BJ (cell line): ENCODE results near the gene SMAD6. TPM values are rescaled to one million over a fixed set of nuclear protein-coding genes. Genes with fewer than 3 reads are reported as not detected.

ENCODE experiments used
- CTCF ChIA-PET: fragments of 350-600 bp; formaldehyde crosslinking; extraction: SDS; loops from one replicate; lab custom pipeline; 2021; ENCODE audit warnings: antibody characterized with exemption, inconsistent platforms; lab: Yijun Ruan, JAX
- POLR2A ChIA-PET: fragments of 300-600 bp; sonication (Branson Sonifier 250); formaldehyde crosslinking; extraction: SDS; loops from one replicate; lab custom pipeline; 2021; ENCODE audit warnings: antibody characterized with exemption; lab: Charles Lee
- DNase-seq: peaks from one replicate; pipeline ENCODE4 v3.0.0-alpha.2; 2011; ENCODE audit warnings: low read depth
- H3K27me3 ChIP-seq: 2 replicates; pipeline ENCODE4 v1.6.0; 2011; ENCODE audit warnings: low read length; ENCODE audit not compliant: control insufficient read depth, insufficient read depth
- H3K36me3 ChIP-seq: 2 replicates; pipeline ENCODE4 v1.5.1; 2011; ENCODE audit warnings: low read length; ENCODE audit not compliant: control insufficient read depth, insufficient read depth
- H3K4me3 ChIP-seq: 2 replicates; pipeline ENCODE4 v1.5.1; 2011; ENCODE audit warnings: low read depth, mild to moderate bottlenecking, control low read depth, low read length
- CTCF ChIP-seq: IDR thresholded peaks from 2 replicates; pipeline ENCODE4 v1.5.1; 2011; ENCODE audit warnings: low read depth, mild to moderate bottlenecking, control low read depth, inconsistent platforms, low read length, moderate library complexity; ENCODE audit not compliant: insufficient read depth
- polyA plus RNA-seq: library from polyadenylated mRNA; depleted of rRNA; stranded (reverse); fragments of >200 nt; gene quantifications from 2 replicates; pipeline ENCODE4 v1.2.3, GENCODE V29; 2011; rRNA removed

Gene SMAD6
- polyA plus RNA-seq, 1 experiment: 3.8 TPM

GRCh38 chr15:66831289-66831688, 129.3 kb downstream of the SMAD6 start:
- ChIA-PET POLR2A (no interaction called here), CTCF (interaction anchor here (0.9 to 1.9 kb wide), 2 partner anchors 31 to 42 kb away, joined by 3 to 5 read pairs; no protein-coding TSS in a partner anchor)
- Histone ChIP-seq H3K36me3 (no peaks in the 10 kb centered on the region), H3K27me3 (no peaks in the 10 kb centered on the region), H3K4me3 (no peak overlapping the region)
- TF ChIP-seq CTCF: no peak
- no peak for DNase-seq

GRCh38 chr15:66831801-66832390, 129.9 kb downstream of the SMAD6 start:
- ChIA-PET CTCF (no interaction called here), POLR2A (no interaction called here)
- no peak for TF ChIP-seq CTCF
- Histone ChIP-seq H3K4me3 (no peak overlapping the region), H3K27me3 (no peaks in the 10 kb centered on the region), H3K36me3 (no peaks in the 10 kb centered on the region)
- no peak for DNase-seq

Other genes with a start within 250 kb of the SMAD6 start
- 21.1 and 22.7 TPM in 2 replicates for gene SNAPC5, start 204.5 kb upstream of the SMAD6 start, polyA plus RNA-seq
- gene RPL4, start 197.4 kb upstream of the SMAD6 start, polyA plus RNA-seq: 4,914 and 5,278 TPM in 2 replicates
- 10.5 and 15.1 TPM in 2 replicates for gene ZWILCH, start 196.9 kb upstream of the SMAD6 start, polyA plus RNA-seq
- gene LCTL, start 136.2 kb upstream of the SMAD6 start, polyA plus RNA-seq: 0.17 and 0.25 TPM in 2 replicates